WTC11 (cell line): ENCODE results near the gene CALML4. TPM values are rescaled to one million over a fixed set of nuclear protein-coding genes. Genes with fewer than 3 reads are reported as not detected.
A peak's percentile ranks its signal among the peaks of the same experiment; 100 is the strongest.

ENCODE experiments used
- ATAC-seq: fragments of 200-7000 bp; cut with Tn5 transposase; 2 replicates; pipeline ENCODE4 v1.10.0; 2021; ENCODE audit warnings: mild to moderate bottlenecking, moderate library complexity
- CTCF ChIA-PET: fragments of 300-600 bp; sonication (Branson Sonifier 250); formaldehyde crosslinking; loops from one replicate; lab custom pipeline; 2021; ENCODE audit warnings: antibody characterized with exemption; lab: Charles Lee
- POLR2A ChIA-PET: fragments of 350-600 bp; sonication (Branson Sonifier 250); formaldehyde crosslinking; loops from one replicate; lab custom pipeline; 2021; ENCODE audit warnings: antibody characterized with exemption; lab: Charles Lee
- DNase-seq: peaks from one replicate; pipeline ENCODE4 v3.0.0; 2021; ENCODE audit warnings: low spot score
- H3K27ac Mint-ChIP-seq: 2 replicates; pipeline ENCODE4 v1.8.0; 2021; ENCODE audit warnings: mixed read lengths
- H3K27me3 Mint-ChIP-seq: 2 replicates; pipeline ENCODE4 v1.8.0; 2021; ENCODE audit warnings: low read depth, mild to moderate bottlenecking, moderate library complexity, mixed read lengths
- H3K36me3 Mint-ChIP-seq: 2 replicates; pipeline ENCODE4 v1.8.0; 2021; ENCODE audit warnings: mixed read lengths
- H3K4me1 Mint-ChIP-seq: 2 replicates; pipeline ENCODE4 v1.8.0; 2022; ENCODE audit warnings: mixed read lengths
- H3K4me3 Mint-ChIP-seq: 2 replicates; pipeline ENCODE4 v1.8.0; 2021; ENCODE audit warnings: mild to moderate bottlenecking, moderate library complexity, mixed read lengths
- H3K9me3 Mint-ChIP-seq: 2 replicates; pipeline ENCODE4 v1.8.0; 2021; ENCODE audit warnings: mixed read lengths
- ARID4B ChIP-seq: sonication (generic); formaldehyde crosslinking; IDR thresholded peaks from 2 replicates; pipeline ENCODE4 v1.8.0; 2023; ENCODE audit warnings: missing genetic modification reagents, mild to moderate bottlenecking, borderline replicate concordance
- ATF1 ChIP-seq: sonication (generic); formaldehyde crosslinking; IDR thresholded peaks from 2 replicates; pipeline ENCODE4 v1.8.1; 2023; ENCODE audit warnings: mild to moderate bottlenecking, moderate library complexity, missing genetic modification reagents
- CBFB ChIP-seq: sonication (generic); formaldehyde crosslinking; IDR thresholded peaks from 2 replicates; pipeline ENCODE4 v1.8.1; 2022; ENCODE audit warnings: mild to moderate bottlenecking, low read depth, missing genetic modification reagents
- CDX4 ChIP-seq: fragments of 250-450 bp; sonication (Bioruptor Pico); IDR thresholded peaks from 2 replicates; pipeline ENCODE4 v1.9.0; 2021; ENCODE audit warnings: moderate library complexity, mild to moderate bottlenecking, inconsistent platforms, borderline replicate concordance
- CREM ChIP-seq: sonication (generic); formaldehyde crosslinking; IDR thresholded peaks from 2 replicates; pipeline ENCODE4 v1.8.1; 2022; ENCODE audit warnings: mild to moderate bottlenecking, missing genetic modification reagents, moderate library complexity
- EMX1 ChIP-seq: fragments of 250-450 bp; sonication (Bioruptor Pico); IDR thresholded peaks from 2 replicates; pipeline ENCODE4 v1.8.0; 2021; ENCODE audit warnings: mild to moderate bottlenecking
- ESRRA ChIP-seq: sonication (generic); formaldehyde crosslinking; IDR thresholded peaks from 2 replicates; pipeline ENCODE4 v1.8.1; 2022; ENCODE audit warnings: mild to moderate bottlenecking, missing genetic modification reagents, borderline replicate concordance
- ETV6 ChIP-seq: sonication (generic); formaldehyde crosslinking; IDR thresholded peaks from 2 replicates; pipeline ENCODE4 v1.8.1; 2022; ENCODE audit warnings: mild to moderate bottlenecking, missing genetic modification reagents
- FOXJ3 ChIP-seq: sonication (generic); formaldehyde crosslinking; IDR thresholded peaks from 2 replicates; pipeline ENCODE4 v1.9.0; 2021; ENCODE audit warnings: missing genetic modification reagents, mild to moderate bottlenecking, borderline replicate concordance
- FOXP4 ChIP-seq: sonication (generic); formaldehyde crosslinking; IDR thresholded peaks from 2 replicates; pipeline ENCODE4 v1.8.0; 2022; ENCODE audit warnings: mild to moderate bottlenecking, missing genetic modification reagents
- IRF1 ChIP-seq: sonication (generic); formaldehyde crosslinking; IDR thresholded peaks from 2 replicates; pipeline ENCODE4 v1.8.0; 2023; ENCODE audit warnings: missing genetic modification reagents
- IRF2 ChIP-seq: sonication (generic); formaldehyde crosslinking; IDR thresholded peaks from 2 replicates; pipeline ENCODE4 v1.8.0; 2022; ENCODE audit warnings: low read depth, missing genetic modification reagents, borderline replicate concordance
- NR1H2 ChIP-seq: sonication (generic); formaldehyde crosslinking; IDR thresholded peaks from 2 replicates; pipeline ENCODE4 v1.9.0; 2021; ENCODE audit warnings: mild to moderate bottlenecking, moderate library complexity, missing genetic modification reagents
- RELA ChIP-seq: sonication (generic); formaldehyde crosslinking; IDR thresholded peaks from 2 replicates; pipeline ENCODE4 v1.8.1; 2022; ENCODE audit warnings: missing genetic modification reagents, mild to moderate bottlenecking, borderline replicate concordance
- TCF7 ChIP-seq: sonication (generic); formaldehyde crosslinking; IDR thresholded peaks from 2 replicates; pipeline ENCODE4 v1.8.0; 2022; ENCODE audit warnings: mild to moderate bottlenecking, low read depth, missing genetic modification reagents, moderate library complexity
- ZNF121 ChIP-seq: sonication (generic); formaldehyde crosslinking; IDR thresholded peaks from 2 replicates; pipeline ENCODE4 v1.8.0; 2023; ENCODE audit warnings: missing genetic modification reagents
- ZNF416 ChIP-seq: fragments of 250-450 bp; sonication (Bioruptor Pico); IDR thresholded peaks from 2 replicates; pipeline ENCODE4 v1.9.0; 2021; ENCODE audit warnings: mild to moderate bottlenecking, inconsistent platforms
- total RNA-seq: library from RNA; stranded (reverse); gene quantifications from 3 replicates; pipeline ENCODE4 v1.2.3, GENCODE V29; 2021
- TF ChIP-seq, protein P1 (sequence below): sonication (generic); formaldehyde crosslinking; IDR thresholded peaks from 2 replicates; pipeline ENCODE4 v1.8.1; 2023; ENCODE audit warnings: mild to moderate bottlenecking, missing genetic modification reagents, borderline replicate concordance

CALML4 gene
- total RNA-seq, 1 experiment from 2014 or later, result 9.8 TPM

DNA sequence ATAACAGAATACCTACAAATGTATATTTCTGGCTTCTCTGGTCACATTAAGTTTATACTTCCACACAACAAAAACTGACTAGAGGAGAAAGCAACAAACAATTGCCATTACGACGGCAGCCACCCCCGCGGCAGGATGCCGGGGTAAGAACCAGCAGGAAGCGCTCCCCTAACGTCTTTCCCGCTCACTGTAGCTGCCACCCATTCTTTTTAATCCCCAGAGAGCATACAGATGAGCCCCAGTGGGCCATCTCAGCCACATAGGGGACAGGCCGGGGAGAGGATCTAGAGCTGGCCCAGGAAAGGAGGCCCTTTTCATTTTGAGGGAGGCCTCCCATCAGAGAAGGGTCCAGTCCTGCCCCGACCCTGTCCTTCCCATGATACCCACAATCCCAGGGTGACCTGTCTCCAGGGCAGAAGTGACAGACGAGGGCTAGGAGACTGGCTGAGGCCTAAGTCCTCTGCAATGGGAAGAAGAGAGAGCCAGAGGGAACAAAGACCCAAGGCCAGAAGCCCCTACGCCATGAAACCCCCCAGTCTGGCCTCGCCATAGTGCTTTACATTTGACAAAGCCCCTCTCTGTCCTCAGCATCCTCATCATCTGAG, 3.6 kb upstream of the CALML4 start (continued):
- TF ChIP-seq ARID4B (CRISPR knock-in tag), result no peak

GRCh38 chr15:68208136-68208535, 3.0 kb upstream of the CALML4 start:
- Mint-ChIP-seq H3K9me3 (no peaks in the 10 kb centered on the region), H3K27me3 (no peaks in the 10 kb centered on the region), H3K36me3 (no peaks in the 10 kb centered on the region), H3K4me3 (no peak overlapping the region), H3K4me1 (peaks cover 31% of the 10 kb centered on the region), H3K27ac (0 out of 2 replicates have a peak overlapping the region, but pooled peaks have one; percentile 57)
- TF ChIP-seq IRF2 (no peak), EMX1 (no peak), TCF7 (CRISPR knock-in tag) (no peak), CBFB (no peak), IRF1 (CRISPR knock-in tag) (no peak), ZNF121 (CRISPR knock-in tag) (no peak), ETV6 (CRISPR knock-in tag) (no peak), CREM (CRISPR knock-in tag) (no peak), RELA (CRISPR knock-in tag) (no peak), FOXJ3 (CRISPR knock-in tag) (no peak), ZNF416 (CRISPR knock-in tag) (no peak), ESRRA (no peak), FOXP4 (CRISPR knock-in tag) (no peak), ATF1 (no peak), CDX4 (no peak), NR1H2 (CRISPR knock-in tag) (no peak)
- TF ChIP-seq, protein P1, sequence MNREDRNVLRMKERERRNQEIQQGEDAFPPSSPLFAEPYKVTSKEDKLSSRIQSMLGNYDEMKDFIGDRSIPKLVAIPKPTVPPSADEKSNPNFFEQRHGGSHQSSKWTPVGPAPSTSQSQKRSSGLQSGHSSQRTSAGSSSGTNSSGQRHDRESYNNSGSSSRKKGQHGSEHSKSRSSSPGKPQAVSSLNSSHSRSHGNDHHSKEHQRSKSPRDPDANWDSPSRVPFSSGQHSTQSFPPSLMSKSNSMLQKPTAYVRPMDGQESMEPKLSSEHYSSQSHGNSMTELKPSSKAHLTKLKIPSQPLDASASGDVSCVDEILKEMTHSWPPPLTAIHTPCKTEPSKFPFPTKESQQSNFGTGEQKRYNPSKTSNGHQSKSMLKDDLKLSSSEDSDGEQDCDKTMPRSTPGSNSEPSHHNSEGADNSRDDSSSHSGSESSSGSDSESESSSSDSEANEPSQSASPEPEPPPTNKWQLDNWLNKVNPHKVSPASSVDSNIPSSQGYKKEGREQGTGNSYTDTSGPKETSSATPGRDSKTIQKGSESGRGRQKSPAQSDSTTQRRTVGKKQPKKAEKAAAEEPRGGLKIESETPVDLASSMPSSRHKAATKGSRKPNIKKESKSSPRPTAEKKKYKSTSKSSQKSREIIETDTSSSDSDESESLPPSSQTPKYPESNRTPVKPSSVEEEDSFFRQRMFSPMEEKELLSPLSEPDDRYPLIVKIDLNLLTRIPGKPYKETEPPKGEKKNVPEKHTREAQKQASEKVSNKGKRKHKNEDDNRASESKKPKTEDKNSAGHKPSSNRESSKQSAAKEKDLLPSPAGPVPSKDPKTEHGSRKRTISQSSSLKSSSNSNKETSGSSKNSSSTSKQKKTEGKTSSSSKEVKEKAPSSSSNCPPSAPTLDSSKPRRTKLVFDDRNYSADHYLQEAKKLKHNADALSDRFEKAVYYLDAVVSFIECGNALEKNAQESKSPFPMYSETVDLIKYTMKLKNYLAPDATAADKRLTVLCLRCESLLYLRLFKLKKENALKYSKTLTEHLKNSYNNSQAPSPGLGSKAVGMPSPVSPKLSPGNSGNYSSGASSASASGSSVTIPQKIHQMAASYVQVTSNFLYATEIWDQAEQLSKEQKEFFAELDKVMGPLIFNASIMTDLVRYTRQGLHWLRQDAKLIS, result no peak
- ATAC-seq (no peak), DNase-seq (no peak)
- ChIA-PET CTCF (interaction anchor here (0.6 kb wide), 1 partner anchor 13 kb away, joined by 3 read pairs; no protein-coding TSS in a partner anchor), POLR2A (no interaction called here)
